Common myeloid progenitor, CD34-positive (primary cell): Measurements from ENCODE around the gene PALLD.
"Not testable (repeated sequence)": the region's sequence is repeated elsewhere in the genome, so short reads cannot be mapped to it uniquely, and the experiment has no call there.

Source experiments
- CTCF ChIA-PET: fragments of 350-600 bp; sonication (Branson Sonifier 250); formaldehyde crosslinking; loops from one replicate; lab custom pipeline; 2021; ENCODE audit warnings: antibody characterized with exemption; lab: Charles Lee
- POLR2A ChIA-PET: fragments of 350-600 bp; sonication (Branson Sonifier 250); formaldehyde crosslinking; loops from one replicate; lab custom pipeline; 2021; ENCODE audit warnings: antibody characterized with exemption; lab: Charles Lee
- DNase-seq, 3 donors: peaks; one replicate each; pipeline versions ENCODE4 v3.0.0 to v3.0.0-alpha.2; 2013
- H3K27ac ChIP-seq, 2 experiments: 1 replicate in 1 of 2; 2 replicates in 1 of 2; pipeline ENCODE4 v1.7.0; 2013; ENCODE audit warnings: inconsistent platforms in 2 of 2, low read length in 2 of 2, mild to moderate bottlenecking in 2 of 2, low read depth in 1 of 2, moderate library complexity in 1 of 2; ENCODE audit not compliant: severe bottlenecking in 2 of 2, insufficient read depth in 1 of 2, poor library complexity in 1 of 2
- H3K27me3 ChIP-seq, 5 experiments: replicated peaks in 2 of 5; 1 replicate in 3 of 5; 2 replicates in 2 of 5; pipeline versions ENCODE4 v1.6.1 to v1.7.0; 2013; ENCODE audit warnings: low read length in 4 of 5, mild to moderate bottlenecking in 2 of 5, moderate library complexity in 2 of 5, inconsistent platforms in 1 of 5; ENCODE audit not compliant: insufficient read depth in 5 of 5, control insufficient read depth in 4 of 5
- H3K36me3 ChIP-seq, 4 experiments: 1 replicate in 2 of 4; 2 replicates in 2 of 4; pipeline versions ENCODE4 v1.6.1 to v1.7.0; 2013; ENCODE audit warnings: low read length in 3 of 4, control low read depth in 1 of 4, mild to moderate bottlenecking in 1 of 4; ENCODE audit not compliant: control insufficient read depth in 4 of 4, insufficient read depth in 4 of 4
- H3K4me1 ChIP-seq, 4 experiments: 1 replicate in 3 of 4; 2 replicates in 1 of 4; pipeline versions ENCODE4 v1.6.1 to v1.7.1; 2013; ENCODE audit warnings: low read length in 3 of 4, mild to moderate bottlenecking in 3 of 4, control low read depth in 1 of 4, inconsistent platforms in 1 of 4, moderate library complexity in 1 of 4; ENCODE audit not compliant: control insufficient read depth in 4 of 4, insufficient read depth in 4 of 4; ENCODE audit errors: control extremely low read depth in 1 of 4
- H3K4me3 ChIP-seq, 7 experiments: 1 replicate in 4 of 7; 2 replicates in 3 of 7; pipeline versions ENCODE4 v1.5.1 to v1.7.0; 2013; ENCODE audit warnings: mild to moderate bottlenecking in 7 of 7, low read length in 6 of 7, moderate library complexity in 6 of 7, inconsistent platforms in 2 of 7, low read depth in 2 of 7, control low read depth in 1 of 7; ENCODE audit not compliant: insufficient read depth in 4 of 7, control insufficient read depth in 1 of 7; ENCODE audit errors: extremely low read depth in 1 of 7
- H3K9me3 ChIP-seq, 5 experiments: 1 replicate in 4 of 5; 2 replicates in 1 of 5; pipeline versions ENCODE4 v1.6.1 to v1.7.1; 2013; ENCODE audit warnings: low read length in 4 of 5, mild to moderate bottlenecking in 2 of 5, inconsistent platforms in 1 of 5, low read depth in 1 of 5, moderate library complexity in 1 of 5; ENCODE audit not compliant: control insufficient read depth in 4 of 5, insufficient read depth in 2 of 5; ENCODE audit errors: control extremely low read depth in 1 of 5
- WGBS: methylation state at CpG from one replicate; pipeline ENCODE4 v1.1.5; 2013; ENCODE audit not compliant: insufficient coverage; 5-methylcytosine and 5-hydroxymethylcytosine counted together

The PALLD gene

GRCh38 chr4:168803052-168803451 lies 306.2 kb downstream of the PALLD start:
- 22% methylated on average over 3 of the region's 5 CpGs for WGBS
- H3K9me3 ChIP-seq, H3K4me1 ChIP-seq, H3K4me3 ChIP-seq, POLR2A ChIA-PET, H3K36me3 ChIP-seq, CTCF ChIA-PET, H3K27me3 ChIP-seq, H3K27ac ChIP-seq: not testable (repeated sequence)
- DNase-seq: peak in 2 of 3 donors; percentile 79 to 83

- 100% methylated on average over 4 of the region's 4 CpGs for WGBS
- Histone ChIP-seq H3K36me3 (no peaks in the 10 kb centered on the region), H3K27me3 (no peaks in the 10 kb centered on the region), H3K27ac (no peak overlapping the region), H3K4me3 (no peak overlapping the region), H3K9me3 (no peaks in the 10 kb centered on the region), H3K4me1 (no peaks in the 10 kb centered on the region)
- no peak for DNase-seq
- ChIA-PET CTCF (no interaction called here), POLR2A (no interaction called here)
Measured at GRCh38 chr4:168803732-168804131, 306.9 kb downstream of the PALLD start.

GRCh38 chr4:168804146-168804545 lies 307.3 kb downstream of the PALLD start:
- H3K36me3 ChIP-seq: no peaks in the 10 kb centered on the region
- WGBS: 80% methylated on average over 1 of the region's 3 CpGs
- H3K4me1 ChIP-seq: no peaks in the 10 kb centered on the region
- no peaks in the 10 kb centered on the region for H3K9me3 ChIP-seq
- no peak overlapping the region for H3K4me3 ChIP-seq
- POLR2A ChIA-PET: no interaction called here
- H3K27ac ChIP-seq: no peak overlapping the region
- no peak for DNase-seq
- CTCF ChIA-PET: no interaction called here
- no peaks in the 10 kb centered on the region for H3K27me3 ChIP-seq

- CTCF ChIA-PET: no interaction called here
- WGBS: 100% methylated on average over 4 of the region's 5 CpGs
- H3K4me1 ChIP-seq: no peaks in the 10 kb centered on the region
- POLR2A ChIA-PET: no interaction called here
- no peak for DNase-seq
- H3K4me3 ChIP-seq: no peak overlapping the region
- no peak overlapping the region for H3K27ac ChIP-seq
- H3K36me3 ChIP-seq: no peaks in the 10 kb centered on the region
- no peaks in the 10 kb centered on the region for H3K9me3 ChIP-seq
- no peaks in the 10 kb centered on the region for H3K27me3 ChIP-seq
Measured at GRCh38 chr4:168805341-168805740, 308.5 kb downstream of the PALLD start.

GRCh38 chr4:168806247-168806646 lies 309.4 kb downstream of the PALLD start:
- H3K27ac ChIP-seq, POLR2A ChIA-PET, H3K36me3 ChIP-seq, DNase-seq, H3K9me3 ChIP-seq, H3K4me1 ChIP-seq, H3K4me3 ChIP-seq, CTCF ChIA-PET, H3K27me3 ChIP-seq: not testable (repeated sequence)
- WGBS: 54% methylated on average over 3 of the region's 4 CpGs

GRCh38 chr4:168811207-168811606 lies 314.4 kb downstream of the PALLD start:
- ChIA-PET CTCF (interaction anchor here (1.0 kb wide), 1 partner anchor 23 kb away, joined by 3 read pairs; no protein-coding TSS in a partner anchor), POLR2A (no interaction called here)
- no peak overlapping the region for H3K4me3 ChIP-seq
- H3K36me3 ChIP-seq: no peaks in the 10 kb centered on the region
- no peaks in the 10 kb centered on the region for H3K9me3 ChIP-seq
- no peak overlapping the region for H3K27ac ChIP-seq
- 100% methylated on average over 1 of the region's 3 CpGs for WGBS
- H3K27me3 ChIP-seq: no peaks in the 10 kb centered on the region
- no peak for DNase-seq
- H3K4me1 ChIP-seq: peaks cover 0 to 12% (median 3%) of the 10 kb centered on the region in 4 experiments

- Histone ChIP-seq H3K27ac (no peak overlapping the region), H3K4me1 (peaks cover 2 to 17% (median 4%) of the 10 kb centered on the region in 4 experiments), H3K9me3 (no peaks in the 10 kb centered on the region), H3K27me3 (no peaks in the 10 kb centered on the region), H3K4me3 (no peak overlapping the region), H3K36me3 (no peaks in the 10 kb centered on the region)
- ChIA-PET CTCF (interaction anchor here (1.0 kb wide), 1 partner anchor 22 kb away, joined by 3 read pairs; no protein-coding TSS in a partner anchor), POLR2A (interaction anchor here (0.6 kb wide), 1 partner anchor 19 kb away, joined by 4 read pairs; no protein-coding TSS in a partner anchor)
- 69% methylated on average over 6 of the region's 9 CpGs for WGBS
- DNase-seq: peak; percentile 50 to 84 (median 77)
Measured at GRCh38 chr4:168811786-168812651, 315.2 kb downstream of the PALLD start.
